H1 (cell line): ENCODE results near the gene KLHL1. TPM values are rescaled to one million over a fixed set of nuclear protein-coding genes. Genes with fewer than 3 reads are reported as not detected.

ENCODE experiments used
- CTCF ChIA-PET: fragments of 300-600 bp; sonication (Branson Sonifier 250); formaldehyde crosslinking; loops from one replicate; lab custom pipeline; 2021; ENCODE audit not compliant: partially characterized antibody; lab: Charles Lee
- POLR2A ChIA-PET: fragments of 300-600 bp; sonication (Branson Sonifier 250); formaldehyde crosslinking; loops from one replicate; lab custom pipeline; 2021; ENCODE audit warnings: inconsistent platforms; ENCODE audit not compliant: partially characterized antibody; lab: Charles Lee
- DNase-seq, 2 experiments: peaks; one replicate each; pipeline versions ENCODE4 v3.0.0 to v3.0.0-alpha.2; 2010 to 2022; ENCODE audit warnings: low spot score in 2 of 2, low read depth in 1 of 2, mixed read lengths in 1 of 2
- FAIRE-seq: peaks from 2 replicates; lab custom pipeline; 2011; peaks lifted over from hg19 to GRCh38; lab: Jason Lieb, UNC
- H2AFZ ChIP-seq: 2 replicates; pipeline ENCODE4 v1.8.1; 2012; ENCODE audit warnings: low read length, inconsistent platforms
- H2AK5ac ChIP-seq: 2 replicates; pipeline ENCODE4 v1.6.1; 2013; ENCODE audit warnings: low read depth, low read length
- H2BK120ac ChIP-seq: replicated peaks from 2 replicates; pipeline ENCODE3; 2013; ENCODE audit warnings: low read depth, low read length, inconsistent platforms
- H2BK12ac ChIP-seq: 2 replicates; pipeline ENCODE4 v1.6.1; 2013; ENCODE audit warnings: low read depth, low read length
- H2BK15ac ChIP-seq: 2 replicates; pipeline ENCODE4 v1.6.1; 2013; ENCODE audit warnings: low read length
- H2BK20ac ChIP-seq: 2 replicates; pipeline ENCODE4 v1.6.1; 2013; ENCODE audit warnings: low read length
- H2BK5ac ChIP-seq: 2 replicates; pipeline ENCODE4 v1.6.1; 2013; ENCODE audit warnings: low read depth, low read length
- H3K14ac ChIP-seq: 2 replicates; pipeline ENCODE4 v1.6.1; 2013; ENCODE audit warnings: inconsistent platforms; ENCODE audit not compliant: insufficient read length
- H3K18ac ChIP-seq: 2 replicates; pipeline ENCODE4 v1.6.1; 2013; ENCODE audit warnings: low read length; ENCODE audit errors: extremely low read depth
- H3K23ac ChIP-seq: 2 replicates; pipeline ENCODE4 v1.6.1; 2013; ENCODE audit warnings: inconsistent platforms; ENCODE audit not compliant: insufficient read length
- H3K23me2 ChIP-seq: 2 replicates; pipeline ENCODE4 v1.6.1; 2013; ENCODE audit warnings: low read depth, low read length
- H3K27ac ChIP-seq: 2 replicates; pipeline ENCODE4 v1.6.1; 2011; ENCODE audit warnings: low read depth, low read length, inconsistent platforms
- H3K27me3 ChIP-seq, 4 experiments: replicated peaks in 1 of 4; 1 replicate in 1 of 4; 2 replicates in 3 of 4; pipeline versions ENCODE4 v1.6.1 to v1.8.1; 2011 to 2013; ENCODE audit warnings: low read length in 3 of 4, mild to moderate bottlenecking in 3 of 4, inconsistent platforms in 2 of 4, mixed read lengths in 2 of 4, moderate library complexity in 1 of 4; ENCODE audit not compliant: control insufficient read depth in 3 of 4, insufficient read depth in 3 of 4; ENCODE audit errors: extremely low read depth in 1 of 4
- H3K36me3 ChIP-seq, 4 experiments: 2 replicates each; pipeline versions ENCODE4 v1.6.1 to v1.8.1; 2011 to 2013; ENCODE audit warnings: mild to moderate bottlenecking in 4 of 4, low read length in 3 of 4, moderate library complexity in 2 of 4, control low read depth in 1 of 4, inconsistent platforms in 1 of 4; ENCODE audit not compliant: insufficient read depth in 4 of 4, control insufficient read depth in 2 of 4
- H3K4ac ChIP-seq: replicated peaks from 2 replicates; pipeline ENCODE3; 2013; ENCODE audit warnings: low read length, low read depth, mixed read lengths, inconsistent platforms; ENCODE audit not compliant: insufficient read length
- H3K4me1 ChIP-seq, 4 experiments: replicated peaks in 1 of 4; 1 replicate in 1 of 4; 2 replicates in 3 of 4; pipeline versions ENCODE4 v1.6.1 to v1.8.1; 2011 to 2013; ENCODE audit warnings: low read length in 3 of 4, inconsistent platforms in 2 of 4, mixed read lengths in 1 of 4; ENCODE audit not compliant: insufficient read depth in 4 of 4, control insufficient read depth in 3 of 4
- H3K4me2 ChIP-seq, 2 experiments: 2 replicates each; pipeline versions ENCODE4 v1.6.1 to v1.8.1; 2011 to 2013; ENCODE audit warnings: low read depth in 2 of 2, low read length in 2 of 2, control low read depth in 1 of 2, inconsistent platforms in 1 of 2, mild to moderate bottlenecking in 1 of 2; ENCODE audit not compliant: insufficient read depth in 1 of 2
- H3K4me3 ChIP-seq, 4 experiments: fragments of 200-600, 300-600 bp in 1 of 4; sonication (generic), shearing (Covaris generic), sonication (Bioruptor Twin) in 1 of 4; 2 replicates each; pipeline versions ENCODE4 v1.5.1 to v1.8.1; 2011 to 2016; ENCODE audit warnings: low read length in 4 of 4, low read depth in 3 of 4, control low read depth in 2 of 4, inconsistent platforms in 2 of 4, mild to moderate bottlenecking in 2 of 4, mixed read lengths in 1 of 4, moderate library complexity in 1 of 4; ENCODE audit not compliant: insufficient read depth in 2 of 4; ENCODE audit errors: extremely low read depth in 1 of 4
- H3K56ac ChIP-seq: replicated peaks from 2 replicates; pipeline ENCODE3; 2013; ENCODE audit warnings: low read depth, mild to moderate bottlenecking, mixed read lengths, low read length, inconsistent platforms; ENCODE audit not compliant: insufficient read length
- H3K79me1 ChIP-seq: 2 replicates; pipeline ENCODE4 v1.6.1; 2013; ENCODE audit warnings: low read depth, low read length, control low read depth
- H3K79me2 ChIP-seq, 2 experiments: 2 replicates each; pipeline versions ENCODE4 v1.6.1 to v1.8.1; 2012 to 2013; ENCODE audit warnings: low read length in 2 of 2, mild to moderate bottlenecking in 2 of 2, inconsistent platforms in 1 of 2; ENCODE audit not compliant: insufficient read depth in 2 of 2, control insufficient read depth in 1 of 2
- H3K9ac ChIP-seq, 4 experiments: replicated peaks in 1 of 4; 1 replicate in 1 of 4; 2 replicates in 3 of 4; pipeline versions ENCODE4 v1.6.1 to v1.8.1; 2011 to 2013; ENCODE audit warnings: low read depth in 3 of 4, low read length in 3 of 4, control low read depth in 2 of 4, mild to moderate bottlenecking in 2 of 4, moderate library complexity in 2 of 4, inconsistent platforms in 1 of 4; ENCODE audit errors: extremely low read depth in 1 of 4
- H3K9me3 ChIP-seq, 2 experiments: 2 replicates each; pipeline versions ENCODE4 v1.6.1 to v1.8.1; 2012 to 2013; ENCODE audit warnings: mild to moderate bottlenecking in 2 of 2, moderate library complexity in 2 of 2, control low read depth in 1 of 2, inconsistent platforms in 1 of 2, low read depth in 1 of 2, low read length in 1 of 2, mixed read lengths in 1 of 2; ENCODE audit not compliant: insufficient read depth in 2 of 2
- H4K20me1 ChIP-seq, 2 experiments: replicated peaks in 1 of 2; 2 replicates each; pipeline versions ENCODE3 to v1.8.1; 2011 to 2013; ENCODE audit warnings: inconsistent platforms in 2 of 2, low read length in 2 of 2, mild to moderate bottlenecking in 1 of 2; ENCODE audit not compliant: insufficient read depth in 2 of 2, control insufficient read depth in 1 of 2
- H4K5ac ChIP-seq: 2 replicates; pipeline ENCODE4 v1.6.1; 2013; ENCODE audit warnings: low read length, low read depth, mixed read lengths, inconsistent platforms; ENCODE audit not compliant: insufficient read length
- H4K8ac ChIP-seq: 2 replicates; pipeline ENCODE4 v1.8.0; 2013; ENCODE audit warnings: mild to moderate bottlenecking, moderate library complexity, low read length, inconsistent platforms; ENCODE audit not compliant: insufficient read depth; ENCODE audit errors: extremely low read depth
- H4K91ac ChIP-seq: replicated peaks from 2 replicates; pipeline ENCODE3; 2013; ENCODE audit warnings: low read length, mixed read lengths, inconsistent platforms; ENCODE audit not compliant: insufficient read length
- EZH2 ChIP-seq: fragments of 200-600 bp; sonication (generic); IDR thresholded peaks from 2 replicates; pipeline ENCODE4 v1.7.1; 2012; ENCODE audit warnings: low read depth, mild to moderate bottlenecking, moderate library complexity, low read length, inconsistent platforms; ENCODE audit not compliant: severe bottlenecking
- NRF1 ChIP-seq: IDR thresholded peaks from 2 replicates; pipeline ENCODE4 v1.6.1; 2011; ENCODE audit warnings: mild to moderate bottlenecking, low read depth, low read length, improper control_type of control experiment
- RNF2 ChIP-seq: fragments of 200-900, 300-1000 bp; sonication (generic); IDR thresholded peaks from 2 replicates; pipeline ENCODE4 v1.7.1; 2016; ENCODE audit warnings: borderline replicate concordance, low read depth, mild to moderate bottlenecking, antibody characterized with exemption, low read length; ENCODE audit not compliant: poor library complexity, severe bottlenecking; ENCODE audit errors: missing control alignments
- WGBS, 2 experiments: shearing (Covaris generic) in 1 of 2; methylation state at CpG; one replicate each; pipeline versions ENCODE4 v1.1.6 to v1.1.7; 2013 to 2015; ENCODE audit warnings: low lambda C conversion rate in 2 of 2, mixed read lengths in 2 of 2, inconsistent platforms in 1 of 2, low coverage in 1 of 2, missing lambda C conversion rate in 1 of 2; ENCODE audit not compliant: insufficient replicate concordance in 2 of 2, insufficient coverage in 1 of 2, insufficient read length in 1 of 2; ENCODE audit errors: extremely low coverage in 1 of 2, missing lambda C conversion rate in 1 of 2; 5-methylcytosine and 5-hydroxymethylcytosine counted together
- polyA plus RNA-seq, 7 experiments: library from polyadenylated mRNA; depleted of rRNA in 3 of 7; stranded (reverse) in 5 of 7; unstranded in 2 of 7; fragments of >200 nt in 5 of 7; fragments of 200-250 nt in 2 of 7; gene quantifications; 1 replicate in 5 of 7; 2 replicates in 1 of 7; 4 replicates in 1 of 7; pipeline versions ENCODE4 v1.2.1 to v1.2.3, GENCODE V29; 2011 to 2013; ENCODE audit warnings: missing spikeins in 2 of 7, mixed read lengths in 2 of 7
- total RNA-seq: library from RNA; stranded (reverse); fragmentation: NEBNext Ultra II Directional; extraction: Animal tissue kit (Norgen Biotek cat#: 25700); gene quantifications from 2 replicates; pipeline ENCODE4 v1.2.1, GENCODE V29; 2021
- TF ChIP-seq, protein P1 (sequence below): IDR thresholded peaks from 2 replicates; pipeline ENCODE4 v1.6.1; 2011; ENCODE audit warnings: low read depth, mild to moderate bottlenecking, low read length; ENCODE audit not compliant: insufficient read depth

Gene KLHL1
- total and polyA plus RNA-seq, 2 of the 8 experiments (the other 6 are each of a cell fraction or from before 2014, with no cell fraction given) = not detected

- H2BK120ac ChIP-seq = no peak overlapping the region
- no peaks in the 10 kb centered on the region for H3K27me3 ChIP-seq
- 0 out of 2 replicates have a peak overlapping the region, but pooled peaks have one; percentile 82 for H2AFZ ChIP-seq
- POLR2A ChIA-PET = no interaction called here
- no peaks in the 10 kb centered on the region for H3K79me2 ChIP-seq
- no peak overlapping the region for H3K4me3 ChIP-seq
- H3K4me2 ChIP-seq = no peak overlapping the region
- CTCF ChIA-PET = no interaction called here
- H3K18ac ChIP-seq = no peak overlapping the region
- no peak overlapping the region for H3K27ac ChIP-seq
- WGBS, 2 experiments = 93% methylated on average over 2 of the region's 2 CpGs; no CpG with 5 or more reads in 1 of the 2 experiments
- no peak overlapping the region for H2AK5ac ChIP-seq
- H4K5ac ChIP-seq = no peak overlapping the region
- FAIRE-seq (no peak), DNase-seq (no peak)
- H4K8ac ChIP-seq = no peak overlapping the region
- no peaks in the 10 kb centered on the region for H3K9me3 ChIP-seq
- no peaks in the 10 kb centered on the region for H3K79me1 ChIP-seq
- H2BK20ac ChIP-seq = no peak overlapping the region
- no peak for TF ChIP-seq RNF2
- TF ChIP-seq, protein P1, sequence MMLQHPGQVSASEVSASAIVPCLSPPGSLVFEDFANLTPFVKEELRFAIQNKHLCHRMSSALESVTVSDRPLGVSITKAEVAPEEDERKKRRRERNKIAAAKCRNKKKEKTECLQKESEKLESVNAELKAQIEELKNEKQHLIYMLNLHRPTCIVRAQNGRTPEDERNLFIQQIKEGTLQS = no peak
- TF ChIP-seq NRF1 = no peak
- TF ChIP-seq EZH2 = no peak
- no peak overlapping the region for H4K91ac ChIP-seq
- H3K23me2 ChIP-seq = no peaks in the 10 kb centered on the region
- no peaks in the 10 kb centered on the region for H3K36me3 ChIP-seq
- H3K56ac ChIP-seq = no peak overlapping the region
- H3K14ac ChIP-seq = no peak overlapping the region
- H3K23ac ChIP-seq = no peak overlapping the region
- no peaks in the 10 kb centered on the region for H3K4me1 ChIP-seq
- no peaks in the 10 kb centered on the region for H4K20me1 ChIP-seq
- no peak overlapping the region for H2BK15ac ChIP-seq
- H3K4ac ChIP-seq = no peak overlapping the region
- no peak overlapping the region for H3K9ac ChIP-seq
- H2BK5ac ChIP-seq = no peak overlapping the region
- H2BK12ac ChIP-seq = no peak overlapping the region
Observed at GRCh38 chr13:69903081-69903480, 205.2 kb downstream of the KLHL1 start.
